ENCODE results near the gene TNIK.

Gene TNIK

DNA sequence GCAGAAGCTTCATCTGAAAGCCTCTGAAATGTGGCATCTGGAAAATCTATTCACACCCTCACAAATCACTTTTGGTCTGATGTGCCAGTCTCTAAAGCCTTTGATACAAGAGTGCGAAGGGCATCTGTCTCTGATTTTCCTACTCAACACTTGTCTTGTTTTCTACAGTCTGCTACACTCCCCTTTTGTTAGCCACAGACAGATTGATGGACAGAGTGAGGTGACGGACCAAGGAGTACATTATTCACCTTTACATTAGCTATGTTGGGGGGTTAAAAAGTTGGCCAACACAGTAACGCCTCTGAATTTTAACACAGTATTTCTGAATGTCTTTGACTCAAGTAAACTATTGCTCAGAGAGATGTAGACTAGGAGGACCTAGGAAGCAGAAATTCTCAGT is 63.1 kb downstream of the TNIK start:
- Histone ChIP-seq H3K4me1 (ENCODE audit: insufficient read depth, insufficient read length) (peaks cover 2% of the 10 kb centered on the region), H3K36me3 (ENCODE audit: insufficient read depth, insufficient read length, low read length) (no peaks in the 10 kb centered on the region), H3K27me3 (ENCODE audit: insufficient read depth, insufficient read length) (no peaks in the 10 kb centered on the region), H3K9me3 (ENCODE audit: insufficient read depth, low read length) (no peaks in the 10 kb centered on the region), H3K9ac (ENCODE audit: insufficient read length, low read depth) (no peak overlapping the region), H3K4me3 (ENCODE audit: insufficient read length, low read depth) (no peak overlapping the region)
- TF ChIP-seq ZNF274 (IDR thresholded peaks at IDR 0.05; ENCODE audit: low read depth, low read length) (no peak), SUZ12 (IDR thresholded peaks at IDR 0.05; ENCODE audit: extremely low read depth, insufficient read depth, insufficient read length) (no peak), YY1 (IDR thresholded peaks at IDR 0.05; ENCODE audit: insufficient read depth, insufficient read length) (no peak)
- no peak for DNase-seq (ENCODE audit: low read depth, low spot score)

GRCh38 chr3:171396048-171396447 is 64.2 kb downstream of the TNIK start:
- Histone ChIP-seq H3K4me1 (ENCODE audit: insufficient read depth, insufficient read length) (peaks cover 2% of the 10 kb centered on the region), H3K4me3 (ENCODE audit: insufficient read length, low read depth) (no peak overlapping the region), H3K27me3 (ENCODE audit: insufficient read depth, insufficient read length) (no peaks in the 10 kb centered on the region), H3K9me3 (ENCODE audit: insufficient read depth, low read length) (peaks cover 10% of the 10 kb centered on the region; the same call in 1 of the 2 replicates), H3K9ac (ENCODE audit: insufficient read length, low read depth) (no peak overlapping the region), H3K36me3 (ENCODE audit: insufficient read depth, insufficient read length, low read length) (no peaks in the 10 kb centered on the region)
- no peak for DNase-seq (ENCODE audit: low read depth, low spot score)
- TF ChIP-seq ZNF274 (IDR thresholded peaks at IDR 0.05; ENCODE audit: low read depth, low read length): no peak
- no peak for TF ChIP-seq YY1 (IDR thresholded peaks at IDR 0.05; ENCODE audit: insufficient read depth, insufficient read length)
- TF ChIP-seq SUZ12 (IDR thresholded peaks at IDR 0.05; ENCODE audit: extremely low read depth, insufficient read depth, insufficient read length): no peak

- peak; percentile 39 for DNase-seq (ENCODE audit: low read depth, low spot score)
- no peaks in the 10 kb centered on the region for H3K36me3 ChIP-seq (ENCODE audit: insufficient read depth, insufficient read length, low read length)
- H3K27me3 ChIP-seq (ENCODE audit: insufficient read depth, insufficient read length): no peaks in the 10 kb centered on the region
- no peak for TF ChIP-seq SUZ12 (IDR thresholded peaks at IDR 0.05; ENCODE audit: extremely low read depth, insufficient read depth, insufficient read length)
- TF ChIP-seq YY1 (IDR thresholded peaks at IDR 0.05; ENCODE audit: insufficient read depth, insufficient read length): no peak
- no peak for TF ChIP-seq ZNF274 (IDR thresholded peaks at IDR 0.05; ENCODE audit: low read depth, low read length)
- no peak overlapping the region for H3K9ac ChIP-seq (ENCODE audit: insufficient read length, low read depth)
- no peak overlapping the region for H3K4me3 ChIP-seq (ENCODE audit: insufficient read length, low read depth)
- H3K4me1 ChIP-seq (ENCODE audit: insufficient read depth, insufficient read length): peaks cover 2% of the 10 kb centered on the region
- H3K9me3 ChIP-seq (ENCODE audit: insufficient read depth, low read length): peaks cover 14% of the 10 kb centered on the region; the same call in 1 of the 2 replicates
Measured at GRCh38 chr3:171393032-171393744, 67.0 kb downstream of the TNIK start.

GRCh38 chr3:171391432-171391831 is 68.8 kb downstream of the TNIK start:
- H3K9ac ChIP-seq (ENCODE audit: insufficient read length, low read depth): no peak overlapping the region
- H3K4me3 ChIP-seq (ENCODE audit: insufficient read length, low read depth): no peak overlapping the region
- peaks cover 14% of the 10 kb centered on the region; the same call in 1 of the 2 replicates for H3K9me3 ChIP-seq (ENCODE audit: insufficient read depth, low read length)
- H3K27me3 ChIP-seq (ENCODE audit: insufficient read depth, insufficient read length): no peaks in the 10 kb centered on the region
- peaks cover 2% of the 10 kb centered on the region for H3K4me1 ChIP-seq (ENCODE audit: insufficient read depth, insufficient read length)
- no peak for TF ChIP-seq ZNF274 (IDR thresholded peaks at IDR 0.05; ENCODE audit: low read depth, low read length)
- no peak for TF ChIP-seq YY1 (IDR thresholded peaks at IDR 0.05; ENCODE audit: insufficient read depth, insufficient read length)
- TF ChIP-seq SUZ12 (IDR thresholded peaks at IDR 0.05; ENCODE audit: extremely low read depth, insufficient read depth, insufficient read length): no peak
- no peaks in the 10 kb centered on the region for H3K36me3 ChIP-seq (ENCODE audit: insufficient read depth, insufficient read length, low read length)
- DNase-seq (ENCODE audit: low read depth, low spot score): no peak

DNA sequence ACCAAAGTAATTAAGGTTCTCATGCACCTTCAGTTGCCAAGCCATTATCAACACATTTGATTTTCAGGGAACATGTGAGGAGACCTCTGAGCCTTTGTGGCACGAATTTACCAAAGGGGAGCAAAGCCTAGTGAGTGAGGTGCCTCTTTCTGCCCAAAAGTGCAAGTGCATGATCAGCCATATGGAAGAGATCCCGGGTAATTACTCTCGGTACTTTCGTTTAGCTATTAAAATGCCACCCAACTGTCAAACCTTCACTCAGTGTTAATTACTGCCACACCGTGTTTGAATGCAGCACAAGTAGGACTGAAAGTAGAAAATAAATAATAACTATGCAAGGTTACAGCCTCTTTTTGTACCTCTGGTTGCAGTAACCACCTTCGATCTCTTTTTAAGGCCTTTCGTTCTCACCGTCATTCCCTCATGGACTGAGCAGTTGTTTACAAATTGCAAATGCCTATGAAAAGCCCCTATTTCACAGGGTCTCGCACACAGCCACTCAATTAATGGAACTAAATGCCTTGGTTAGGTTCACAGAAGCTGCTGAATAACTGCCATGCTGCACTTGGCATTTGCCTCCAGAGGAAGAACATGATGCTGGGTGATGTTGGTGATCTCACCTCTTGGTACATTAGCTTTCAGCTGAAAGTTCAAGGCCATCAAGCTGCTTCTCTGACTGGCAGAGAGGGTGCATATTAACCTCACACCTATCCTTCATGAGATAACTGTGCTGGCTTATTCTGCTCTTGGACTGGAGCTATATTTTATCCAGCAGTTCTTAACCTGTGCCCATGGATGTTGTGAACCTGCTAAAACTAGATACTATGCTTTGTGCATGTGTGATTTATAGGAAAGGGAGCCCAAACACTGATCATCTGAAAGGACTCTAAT is 69.9 kb downstream of the TNIK start:
- TF ChIP-seq ZNF274 (IDR thresholded peaks at IDR 0.05; ENCODE audit: low read depth, low read length) (no peak), SUZ12 (IDR thresholded peaks at IDR 0.05; ENCODE audit: extremely low read depth, insufficient read depth, insufficient read length) (no peak), YY1 (IDR thresholded peaks at IDR 0.05; ENCODE audit: insufficient read depth, insufficient read length) (no peak)
- Histone ChIP-seq H3K27me3 (ENCODE audit: insufficient read depth, insufficient read length) (no peaks in the 10 kb centered on the region), H3K4me3 (ENCODE audit: insufficient read length, low read depth) (no peak overlapping the region), H3K36me3 (ENCODE audit: insufficient read depth, insufficient read length, low read length) (no peaks in the 10 kb centered on the region), H3K9ac (ENCODE audit: insufficient read length, low read depth) (no peak overlapping the region), H3K4me1 (ENCODE audit: insufficient read depth, insufficient read length) (peaks cover 2% of the 10 kb centered on the region), H3K9me3 (ENCODE audit: insufficient read depth, low read length) (peaks cover 14% of the 10 kb centered on the region; the same call in 1 of the 2 replicates)
- no peak for DNase-seq (ENCODE audit: low read depth, low spot score)

DNA sequence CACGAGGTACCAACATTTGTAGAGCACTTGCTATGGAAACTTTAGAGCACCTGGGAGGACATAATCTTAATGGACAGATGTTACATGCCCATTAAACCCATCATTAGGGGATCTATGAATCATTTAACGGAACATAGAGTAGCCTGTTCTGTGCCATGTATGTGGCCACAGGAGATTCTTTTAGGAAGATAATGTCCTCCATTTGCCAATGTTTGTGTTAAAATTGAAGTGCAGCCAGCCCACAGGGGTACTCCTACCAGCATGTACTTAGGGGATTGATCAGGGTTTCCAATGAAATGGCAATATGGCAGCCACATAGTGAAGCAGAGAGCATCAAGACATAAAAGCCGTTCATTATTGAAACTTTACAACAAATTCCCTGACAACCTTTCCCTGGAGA is 70.7 kb downstream of the TNIK start:
- H3K36me3 ChIP-seq (ENCODE audit: insufficient read depth, insufficient read length, low read length): no peaks in the 10 kb centered on the region
- H3K4me3 ChIP-seq (ENCODE audit: insufficient read length, low read depth): no peak overlapping the region
- DNase-seq (ENCODE audit: low read depth, low spot score): no peak
- peaks cover 14% of the 10 kb centered on the region; the same call in 1 of the 2 replicates for H3K9me3 ChIP-seq (ENCODE audit: insufficient read depth, low read length)
- H3K4me1 ChIP-seq (ENCODE audit: insufficient read depth, insufficient read length): peaks cover 2% of the 10 kb centered on the region
- no peak overlapping the region for H3K9ac ChIP-seq (ENCODE audit: insufficient read length, low read depth)
- no peak for TF ChIP-seq YY1 (IDR thresholded peaks at IDR 0.05; ENCODE audit: insufficient read depth, insufficient read length)
- TF ChIP-seq ZNF274 (IDR thresholded peaks at IDR 0.05; ENCODE audit: low read depth, low read length): no peak
- TF ChIP-seq SUZ12 (IDR thresholded peaks at IDR 0.05; ENCODE audit: extremely low read depth, insufficient read depth, insufficient read length): no peak
- no peaks in the 10 kb centered on the region for H3K27me3 ChIP-seq (ENCODE audit: insufficient read depth, insufficient read length)

- no peaks in the 10 kb centered on the region for H3K27me3 ChIP-seq (ENCODE audit: insufficient read depth, insufficient read length)
- H3K4me1 ChIP-seq (ENCODE audit: insufficient read depth, insufficient read length): peaks cover 2% of the 10 kb centered on the region
- DNase-seq (ENCODE audit: low read depth, low spot score): no peak
- TF ChIP-seq ZNF274 (IDR thresholded peaks at IDR 0.05; ENCODE audit: low read depth, low read length) (no peak), SUZ12 (IDR thresholded peaks at IDR 0.05; ENCODE audit: extremely low read depth, insufficient read depth, insufficient read length) (no peak), YY1 (IDR thresholded peaks at IDR 0.05; ENCODE audit: insufficient read depth, insufficient read length) (no peak)
- H3K36me3 ChIP-seq (ENCODE audit: insufficient read depth, insufficient read length, low read length): no peaks in the 10 kb centered on the region
- peaks cover 14% of the 10 kb centered on the region; the same call in 1 of the 2 replicates for H3K9me3 ChIP-seq (ENCODE audit: insufficient read depth, low read length)
- no peak overlapping the region for H3K9ac ChIP-seq (ENCODE audit: insufficient read length, low read depth)
- H3K4me3 ChIP-seq (ENCODE audit: insufficient read length, low read depth): no peak overlapping the region
Measured at GRCh38 chr3:171388527-171388926, 71.7 kb downstream of the TNIK start.
